Measurements from ENCODE around the gene CCR5AS.

CCR5AS gene

GRCh38 chr3:46416125-46416810 lies 9.4 kb upstream of the CCR5AS start:
- DNase-seq: peak; percentile 14
- no peaks in the 10 kb centered on the region for H3K36me3 ChIP-seq (ENCODE audit: control insufficient read depth, insufficient read depth, low read length)
- H3K4me3 ChIP-seq (ENCODE audit: low read length): no peak overlapping the region
- peaks cover 5% of the 10 kb centered on the region for H3K4me1 ChIP-seq (ENCODE audit: control insufficient read depth, insufficient read depth, low read length)
- no peak overlapping the region for H3K27ac ChIP-seq (ENCODE audit: low read length)
- no peaks in the 10 kb centered on the region for H3K27me3 ChIP-seq (ENCODE audit: control insufficient read depth, insufficient read depth, low read length)
- 24% methylated on average over 5 of the region's 10 CpGs for WGBS (ENCODE audit: insufficient coverage)
- H3K9me3 ChIP-seq (replicated peaks; ENCODE audit: control insufficient read depth, low read depth, low read length): no peaks in the 10 kb centered on the region

GRCh38 chr3:46414739-46415138 lies 7.9 kb upstream of the CCR5AS start:
- WGBS (ENCODE audit: insufficient coverage): 50% methylated on average over 2 of the region's 4 CpGs

DNA sequence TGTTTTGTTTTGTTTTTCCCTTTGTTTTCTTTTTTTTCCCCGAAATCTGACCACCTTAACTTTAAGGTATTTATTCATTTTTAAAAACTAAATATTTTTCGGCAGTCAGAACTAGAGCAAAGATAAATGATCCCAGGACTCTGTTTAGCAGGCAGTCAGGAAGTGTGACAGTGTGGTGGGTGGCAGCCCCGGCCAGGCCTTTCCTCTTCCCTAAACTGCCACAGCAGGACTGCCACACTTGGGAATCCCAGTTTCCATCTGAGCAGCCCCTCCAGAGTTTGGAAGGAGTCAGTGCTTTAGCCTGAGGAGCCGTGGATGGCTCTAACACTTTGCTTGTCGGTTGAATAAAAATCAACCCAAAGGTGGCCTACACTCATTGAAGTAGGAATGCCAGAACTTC lies 7.1 kb upstream of the CCR5AS start:
- 90% methylated on average over 2 of the region's 5 CpGs for WGBS (ENCODE audit: insufficient coverage)
- Histone ChIP-seq H3K9me3 (replicated peaks; ENCODE audit: control insufficient read depth, low read depth, low read length) (no peaks in the 10 kb centered on the region), H3K4me3 (ENCODE audit: low read length) (no peak overlapping the region), H3K27me3 (ENCODE audit: control insufficient read depth, insufficient read depth, low read length) (no peaks in the 10 kb centered on the region), H3K27ac (ENCODE audit: low read length) (peak overlapping the region; percentile 13), H3K36me3 (ENCODE audit: control insufficient read depth, insufficient read depth, low read length) (no peaks in the 10 kb centered on the region), H3K4me1 (ENCODE audit: control insufficient read depth, insufficient read depth, low read length) (peaks cover 5% of the 10 kb centered on the region)
- no peak for DNase-seq

More at GRCh38 chr3:46414739-46415138, 7.9 kb upstream of the CCR5AS start:
- Histone ChIP-seq H3K27ac (ENCODE audit: low read length) (no peak overlapping the region), H3K4me1 (ENCODE audit: control insufficient read depth, insufficient read depth, low read length) (peaks cover 5% of the 10 kb centered on the region), H3K4me3 (ENCODE audit: low read length) (no peak overlapping the region), H3K36me3 (ENCODE audit: control insufficient read depth, insufficient read depth, low read length) (no peaks in the 10 kb centered on the region), H3K27me3 (ENCODE audit: control insufficient read depth, insufficient read depth, low read length) (no peaks in the 10 kb centered on the region), H3K9me3 (replicated peaks; ENCODE audit: control insufficient read depth, low read depth, low read length) (no peaks in the 10 kb centered on the region)
- DNase-seq: no peak

- no peak overlapping the region for H3K4me3 ChIP-seq (ENCODE audit: low read length)
- no CpG with 5 or more reads among the region's 3 CpGs for WGBS (ENCODE audit: insufficient coverage)
- H3K27ac ChIP-seq (ENCODE audit: low read length): no peak overlapping the region
- no peaks in the 10 kb centered on the region for H3K9me3 ChIP-seq (replicated peaks; ENCODE audit: control insufficient read depth, low read depth, low read length)
- peaks cover 11% of the 10 kb centered on the region for H3K4me1 ChIP-seq (ENCODE audit: control insufficient read depth, insufficient read depth, low read length)
- H3K27me3 ChIP-seq (ENCODE audit: control insufficient read depth, insufficient read depth, low read length): no peaks in the 10 kb centered on the region
- H3K36me3 ChIP-seq (ENCODE audit: control insufficient read depth, insufficient read depth, low read length): no peaks in the 10 kb centered on the region
- peak; percentile 26 for DNase-seq
These were observed 6.0 kb upstream of the CCR5AS start for GRCh38 chr3:46412786-46413298.

DNA sequence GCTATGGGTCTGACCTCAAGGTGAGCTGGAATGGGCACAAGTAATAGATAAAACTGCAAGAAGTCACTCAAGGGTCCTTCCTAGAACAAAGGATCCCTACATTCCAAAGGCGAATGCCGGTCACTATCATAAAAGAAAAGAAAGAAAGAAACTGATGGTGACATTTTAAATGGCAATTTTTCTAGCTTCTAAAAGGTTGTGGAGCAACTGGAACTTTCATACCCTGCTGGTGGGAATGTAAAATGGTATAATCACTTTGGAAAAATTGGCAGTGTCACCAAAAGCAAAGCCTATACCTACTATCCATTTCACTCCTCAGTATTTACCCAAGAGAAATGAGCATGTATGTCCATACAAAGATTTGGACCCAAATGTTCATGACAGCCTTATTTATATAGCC lies 4.4 kb upstream of the CCR5AS start:
- WGBS (ENCODE audit: insufficient coverage): no CpG with 5 or more reads among the region's 2 CpGs
- no peak for DNase-seq
- Histone ChIP-seq H3K9me3 (replicated peaks; ENCODE audit: control insufficient read depth, low read depth, low read length) (no peaks in the 10 kb centered on the region), H3K4me1 (ENCODE audit: control insufficient read depth, insufficient read depth, low read length) (peaks cover 19% of the 10 kb centered on the region), H3K27ac (ENCODE audit: low read length) (no peak overlapping the region), H3K36me3 (ENCODE audit: control insufficient read depth, insufficient read depth, low read length) (no peaks in the 10 kb centered on the region), H3K4me3 (ENCODE audit: low read length) (no peak overlapping the region), H3K27me3 (ENCODE audit: control insufficient read depth, insufficient read depth, low read length) (no peaks in the 10 kb centered on the region)

DNA sequence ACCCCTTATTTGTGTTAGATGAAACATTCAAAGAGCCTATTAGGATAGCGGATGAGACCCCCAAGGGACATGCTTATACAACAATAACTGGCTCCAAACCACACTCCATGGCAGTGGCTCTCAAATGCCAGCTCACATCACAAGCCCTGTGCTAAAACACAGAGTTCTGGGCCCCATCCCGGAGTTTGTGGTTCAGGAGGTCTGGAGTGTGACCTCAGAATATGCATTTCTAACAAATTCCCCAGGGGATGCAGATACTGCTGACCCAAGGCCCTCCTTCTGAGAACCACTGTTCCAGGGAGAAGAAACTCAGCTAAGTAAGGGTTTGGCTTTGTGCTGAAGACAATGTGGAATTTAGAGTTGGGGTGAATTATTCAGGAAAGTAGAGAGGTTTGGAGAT lies 3.8 kb upstream of the CCR5AS start:
- H3K4me3 ChIP-seq (ENCODE audit: low read length): no peak overlapping the region
- H3K9me3 ChIP-seq (replicated peaks; ENCODE audit: control insufficient read depth, low read depth, low read length): no peaks in the 10 kb centered on the region
- H3K27me3 ChIP-seq (ENCODE audit: control insufficient read depth, insufficient read depth, low read length): no peaks in the 10 kb centered on the region
- no peak overlapping the region for H3K27ac ChIP-seq (ENCODE audit: low read length)
- no CpG with 5 or more reads among the region's 2 CpGs for WGBS (ENCODE audit: insufficient coverage)
- no peak for DNase-seq
- no peaks in the 10 kb centered on the region for H3K36me3 ChIP-seq (ENCODE audit: control insufficient read depth, insufficient read depth, low read length)
- peaks cover 17% of the 10 kb centered on the region for H3K4me1 ChIP-seq (ENCODE audit: control insufficient read depth, insufficient read depth, low read length)

DNA sequence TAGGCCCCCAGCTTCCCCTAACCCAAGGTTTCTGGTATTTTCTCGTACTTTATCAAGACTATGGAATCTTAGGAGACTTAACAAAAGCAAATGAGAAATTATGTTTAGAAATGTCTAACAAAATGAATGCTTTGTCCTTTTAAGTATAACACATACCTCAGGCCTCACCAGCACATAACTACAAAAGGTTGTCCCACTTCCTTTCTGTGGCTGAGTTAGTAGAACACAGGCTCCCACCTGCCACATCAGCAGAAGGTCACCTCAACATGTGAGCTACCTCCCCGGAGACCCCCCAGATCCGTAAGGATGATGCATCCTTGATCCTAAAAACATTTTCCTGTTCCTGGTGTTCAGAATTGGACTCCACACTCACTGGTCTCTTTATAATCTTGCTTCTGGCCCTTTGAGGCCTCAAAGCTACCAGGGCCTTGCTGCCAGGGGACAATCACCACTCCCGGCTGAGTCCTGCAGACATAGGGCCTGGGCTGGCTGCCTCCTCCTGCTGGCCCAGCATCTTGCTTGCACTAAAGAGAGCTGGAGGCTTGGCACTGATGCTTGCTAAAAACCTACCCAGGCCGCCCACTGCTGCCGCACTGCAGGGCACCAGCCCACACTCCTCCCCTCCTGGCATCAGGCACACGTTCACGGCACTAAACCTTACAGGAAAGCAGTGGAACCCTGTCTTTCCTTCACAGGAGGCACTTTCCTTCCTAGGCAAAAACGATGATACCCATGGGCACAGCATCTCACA lies 3.0 kb upstream of the CCR5AS start:
- H3K4me3 ChIP-seq (ENCODE audit: low read length): no peak overlapping the region
- 82% methylated on average over 8 of the region's 9 CpGs for WGBS (ENCODE audit: insufficient coverage)
- no peaks in the 10 kb centered on the region for H3K9me3 ChIP-seq (replicated peaks; ENCODE audit: control insufficient read depth, low read depth, low read length)
- peaks cover 17% of the 10 kb centered on the region for H3K4me1 ChIP-seq (ENCODE audit: control insufficient read depth, insufficient read depth, low read length)
- no peak overlapping the region for H3K27ac ChIP-seq (ENCODE audit: low read length)
- no peaks in the 10 kb centered on the region for H3K27me3 ChIP-seq (ENCODE audit: control insufficient read depth, insufficient read depth, low read length)
- no peaks in the 10 kb centered on the region for H3K36me3 ChIP-seq (ENCODE audit: control insufficient read depth, insufficient read depth, low read length)
- DNase-seq: no peak

- H3K4me3 ChIP-seq (ENCODE audit: low read length): no peak overlapping the region
- no peaks in the 10 kb centered on the region for H3K27me3 ChIP-seq (ENCODE audit: control insufficient read depth, insufficient read depth, low read length)
- H3K4me1 ChIP-seq (ENCODE audit: control insufficient read depth, insufficient read depth, low read length): peaks cover 17% of the 10 kb centered on the region
- no peaks in the 10 kb centered on the region for H3K9me3 ChIP-seq (replicated peaks; ENCODE audit: control insufficient read depth, low read depth, low read length)
- WGBS (ENCODE audit: insufficient coverage): 89% methylated on average over 3 of the region's 7 CpGs
- DNase-seq: no peak
- no peak overlapping the region for H3K27ac ChIP-seq (ENCODE audit: low read length)
- H3K36me3 ChIP-seq (ENCODE audit: control insufficient read depth, insufficient read depth, low read length): no peaks in the 10 kb centered on the region
These were observed 2.0 kb upstream of the CCR5AS start for GRCh38 chr3:46408853-46409252.

- peak; percentile 71 for DNase-seq
- Histone ChIP-seq H3K27me3 (ENCODE audit: control insufficient read depth, insufficient read depth, low read length) (peaks cover 2% of the 10 kb centered on the region), H3K27ac (ENCODE audit: low read length) (peak overlapping the region; percentile 37), H3K4me3 (ENCODE audit: low read length) (no peak overlapping the region), H3K4me1 (ENCODE audit: control insufficient read depth, insufficient read depth, low read length) (peaks cover 17% of the 10 kb centered on the region), H3K36me3 (ENCODE audit: control insufficient read depth, insufficient read depth, low read length) (no peaks in the 10 kb centered on the region), H3K9me3 (replicated peaks; ENCODE audit: control insufficient read depth, low read depth, low read length) (no peaks in the 10 kb centered on the region)
- WGBS (ENCODE audit: insufficient coverage): 80% methylated on average over 1 of the region's 7 CpGs
These were observed 1.1 kb upstream of the CCR5AS start for GRCh38 chr3:46407970-46408369.

DNA sequence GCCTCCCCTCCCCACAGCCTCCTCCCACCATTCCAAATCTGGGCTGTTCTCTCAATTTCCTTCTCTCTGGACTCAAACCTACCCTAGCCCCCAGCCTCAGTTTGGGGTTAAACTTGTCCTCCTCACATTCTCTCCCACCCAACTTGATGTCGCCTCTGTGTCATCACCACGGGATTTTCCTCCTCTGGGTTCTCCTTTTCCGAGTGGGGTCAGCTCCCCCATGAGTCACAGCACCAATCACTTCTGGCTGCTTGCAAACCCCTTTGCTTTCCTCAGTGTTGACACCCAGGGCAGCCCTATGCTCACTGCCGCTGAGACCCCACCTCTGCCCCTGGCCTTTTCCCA lies 451 bp downstream of the CCR5AS start:
- peaks cover 14% of the 10 kb centered on the region for H3K4me1 ChIP-seq (ENCODE audit: control insufficient read depth, insufficient read depth, low read length)
- 70% methylated on average over 4 of the region's 4 CpGs for WGBS (ENCODE audit: insufficient coverage)

More for the DNA sequence above, 451 bp downstream of the CCR5AS start:
- peak overlapping the region; percentile 54 for H3K27ac ChIP-seq (ENCODE audit: low read length)
- H3K36me3 ChIP-seq (ENCODE audit: control insufficient read depth, insufficient read depth, low read length): no peaks in the 10 kb centered on the region
- DNase-seq: peak; percentile 36
- H3K4me3 ChIP-seq (ENCODE audit: low read length): no peak overlapping the region
- peaks cover 2% of the 10 kb centered on the region for H3K27me3 ChIP-seq (ENCODE audit: control insufficient read depth, insufficient read depth, low read length)
- H3K9me3 ChIP-seq (replicated peaks; ENCODE audit: control insufficient read depth, low read depth, low read length): no peaks in the 10 kb centered on the region

Measured in muscle of leg (tissue), 3 donors.